GM23338 (cell line): ENCODE results near the gene SRRD. TPM values are rescaled to one million over a fixed set of nuclear protein-coding genes. Genes with fewer than 3 reads are reported as not detected.

Experiments used
- ATAC-seq: fragments of 200-7000 bp; cut with Tn5 transposase; 3 replicates; pipeline ENCODE4 v1.9.1; 2020
- DNase-seq: peaks from one replicate; pipeline ENCODE4 v3.0.0-alpha.2; 2015; ENCODE audit warnings: low spot score
- H2AFZ ChIP-seq: fragments of 200-600 bp; sonication (generic); 2 replicates; pipeline ENCODE4 v1.8.0; 2016; ENCODE audit warnings: antibody characterized with exemption, mild to moderate bottlenecking, moderate library complexity
- H3F3A ChIP-seq: fragments of 200-600 bp; sonication (generic); replicated peaks from 2 replicates; pipeline ENCODE4 v1.8.0; 2017; ENCODE audit warnings: antibody characterized with exemption, mixed run types, low read depth
- H3K27ac ChIP-seq: fragments of 200-600 bp; sonication (generic); 2 replicates; pipeline ENCODE4 v1.6.1; 2016; ENCODE audit warnings: low read depth
- H3K27me3 ChIP-seq: fragments of 200-600 bp; sonication (generic); 2 replicates; pipeline ENCODE4 v1.8.0; 2016; ENCODE audit warnings: mild to moderate bottlenecking, mixed run types, moderate library complexity; ENCODE audit not compliant: insufficient read depth
- H3K36me3 ChIP-seq: fragments of 200-600 bp; sonication (generic); 2 replicates; pipeline ENCODE4 v1.8.0; 2016; ENCODE audit warnings: mild to moderate bottlenecking; ENCODE audit not compliant: insufficient read depth
- H3K4me1 ChIP-seq: fragments of 200-600 bp; sonication (generic); 2 replicates; pipeline ENCODE4 v1.8.0; 2016; ENCODE audit warnings: mild to moderate bottlenecking, moderate library complexity; ENCODE audit not compliant: insufficient read depth
- H3K4me2 ChIP-seq: fragments of 200-600 bp; sonication (generic); 2 replicates; pipeline ENCODE4 v1.7.1; 2017; ENCODE audit warnings: mixed run types
- H3K4me3 ChIP-seq: fragments of 200-600 bp; sonication (generic); 2 replicates; pipeline ENCODE4 v1.6.1; 2016; ENCODE audit warnings: mixed run types
- H3K79me2 ChIP-seq: fragments of 200-600 bp; sonication (generic); replicated peaks from 2 replicates; pipeline ENCODE4 v1.8.0; 2017; ENCODE audit warnings: mild to moderate bottlenecking; ENCODE audit not compliant: insufficient read depth
- H3K9me2 ChIP-seq: fragments of 200-600 bp; sonication (generic); 2 replicates; pipeline ENCODE4 v1.8.0; 2017; ENCODE audit not compliant: insufficient read depth
- H4K20me1 ChIP-seq: fragments of 200-600 bp; sonication (generic); replicated peaks from 2 replicates; pipeline ENCODE4 v1.8.0; 2017; ENCODE audit warnings: mild to moderate bottlenecking; ENCODE audit not compliant: insufficient read depth
- H3K27ac Mint-ChIP-seq: 2 replicates; pipeline ENCODE4 v1.8.0; 2020; ENCODE audit warnings: inconsistent platforms, mild to moderate bottlenecking, moderate library complexity, mixed read lengths
- H3K27me3 Mint-ChIP-seq: 3 replicates; pipeline ENCODE4 v1.8.0; 2022; ENCODE audit warnings: low read depth, mild to moderate bottlenecking, moderate library complexity, mixed read lengths, inconsistent platforms; ENCODE audit not compliant: insufficient read depth, poor library complexity
- H3K36me3 Mint-ChIP-seq: 3 replicates; pipeline ENCODE4 v1.8.0; 2021; ENCODE audit warnings: low read depth, mild to moderate bottlenecking, inconsistent platforms, moderate library complexity, mixed read lengths
- H3K4me1 Mint-ChIP-seq: 3 replicates; pipeline ENCODE4 v1.8.0; 2020; ENCODE audit warnings: mild to moderate bottlenecking, inconsistent platforms, mixed read lengths
- H3K4me3 Mint-ChIP-seq: 3 replicates; pipeline ENCODE4 v1.8.0; 2021; ENCODE audit warnings: moderate library complexity, mild to moderate bottlenecking, inconsistent platforms, mixed read lengths
- H3K9me3 Mint-ChIP-seq: 3 replicates; pipeline ENCODE4 v1.8.0; 2020; ENCODE audit warnings: moderate library complexity, mild to moderate bottlenecking, inconsistent platforms, mixed read lengths
- CREB1 ChIP-seq: fragments of 250-450 bp; sonication (Bioruptor Pico); IDR thresholded peaks from 2 replicates; pipeline ENCODE4 v1.5.0; 2020; ENCODE audit warnings: low read depth, mild to moderate bottlenecking, moderate library complexity
- REST ChIP-seq: IDR thresholded peaks from one replicate; pipeline ENCODE4 v1.6.1; 2018; ENCODE audit warnings: antibody characterized with exemption; ENCODE audit not compliant: unreplicated experiment
- ZNF462 ChIP-seq: fragments of 250-450 bp; sonication (Bioruptor Pico); IDR thresholded peaks from 2 replicates; pipeline ENCODE4 v1.5.0; 2020; ENCODE audit warnings: mild to moderate bottlenecking, moderate library complexity
- polyA plus RNA-seq: library from polyadenylated mRNA; unstranded; fragments of >200 nt; fragmentation: Nextera tagmentation; extraction: Ambion mirVana; gene quantifications from 2 replicates; pipeline ENCODE4 v1.2.1, GENCODE V29; 2016
- total RNA-seq: library from RNA; depleted of rRNA; stranded (reverse); fragments of >200 nt; shearing (Covaris generic); gene quantifications from 2 replicates; pipeline ENCODE4 v1.2.3, GENCODE V29; 2014

SRRD gene
- total and polyA plus RNA-seq, 2 experiments from 2014 or later, result 17.8 to 23.2 TPM

DNA sequence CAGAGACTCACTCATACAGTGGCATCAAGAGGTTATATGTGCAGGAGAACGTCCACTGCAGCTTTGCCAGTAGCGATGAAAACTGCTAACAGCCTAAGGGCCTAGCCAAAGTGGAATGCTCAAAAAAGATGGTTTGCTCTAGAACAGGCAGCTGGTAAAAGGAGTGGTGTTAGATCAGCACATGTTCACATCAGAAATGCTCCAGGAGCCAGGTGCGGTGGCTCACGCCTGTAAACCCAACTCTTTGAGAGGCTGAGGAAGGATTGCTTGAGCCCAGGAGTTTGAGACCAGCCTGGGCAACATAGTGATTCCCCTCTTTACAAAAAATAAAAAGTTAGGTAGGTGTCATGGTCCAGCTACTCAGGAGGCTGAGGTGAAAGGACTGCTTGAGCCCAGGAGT lies 38.9 kb downstream of the SRRD start:
- H3K4me3 Mint-ChIP-seq, result no peak overlapping the region
- H3K27ac ChIP-seq, result peak overlapping the region; percentile 63; the same call in 1 of the 2 replicates

More for the DNA sequence above, 38.9 kb downstream of the SRRD start:
- H3K4me1 Mint-ChIP-seq, result no peaks in the 10 kb centered on the region
- no peaks in the 10 kb centered on the region for H3K9me2 ChIP-seq
- no peak overlapping the region for H3K4me2 ChIP-seq
- no peaks in the 10 kb centered on the region for H3K9me3 Mint-ChIP-seq
- H3K4me1 ChIP-seq, result no peaks in the 10 kb centered on the region
- DNase-seq (no peak), ATAC-seq (no peak)
- no peaks in the 10 kb centered on the region for H4K20me1 ChIP-seq
- H3K27ac Mint-ChIP-seq, result no peak overlapping the region
- H3K4me3 ChIP-seq, result no peak overlapping the region
- H2AFZ ChIP-seq, result no peak overlapping the region
- H3K79me2 ChIP-seq, result no peaks in the 10 kb centered on the region
- peaks cover 27% of the 10 kb centered on the region for H3K36me3 ChIP-seq
- H3F3A ChIP-seq, result peaks cover 8% of the 10 kb centered on the region
- H3K36me3 Mint-ChIP-seq, result peaks cover 32% of the 10 kb centered on the region
- TF ChIP-seq CREB1 (no peak), ZNF462 (no peak), REST (no peak)
- H3K27me3 ChIP-seq, result no peaks in the 10 kb centered on the region
- H3K27me3 Mint-ChIP-seq, result peaks cover 2% of the 10 kb centered on the region
